GM23338 (cell line): ENCODE results near the gene COMMD2. TPM values are rescaled to one million over a fixed set of nuclear protein-coding genes. Genes with fewer than 3 reads are reported as not detected.

Source experiments
- ATAC-seq: fragments of 200-7000 bp; cut with Tn5 transposase; 3 replicates; pipeline ENCODE4 v1.9.1; 2020
- DNase-seq: peaks from one replicate; pipeline ENCODE4 v3.0.0-alpha.2; 2015; ENCODE audit warnings: low spot score
- H2AFZ ChIP-seq: fragments of 200-600 bp; sonication (generic); 2 replicates; pipeline ENCODE4 v1.8.0; 2016; ENCODE audit warnings: antibody characterized with exemption, mild to moderate bottlenecking, moderate library complexity
- H3F3A ChIP-seq: fragments of 200-600 bp; sonication (generic); replicated peaks from 2 replicates; pipeline ENCODE4 v1.8.0; 2017; ENCODE audit warnings: antibody characterized with exemption, mixed run types, low read depth
- H3K27ac ChIP-seq: fragments of 200-600 bp; sonication (generic); 2 replicates; pipeline ENCODE4 v1.6.1; 2016; ENCODE audit warnings: low read depth
- H3K27me3 ChIP-seq: fragments of 200-600 bp; sonication (generic); 2 replicates; pipeline ENCODE4 v1.8.0; 2016; ENCODE audit warnings: mild to moderate bottlenecking, mixed run types, moderate library complexity; ENCODE audit not compliant: insufficient read depth
- H3K36me3 ChIP-seq: fragments of 200-600 bp; sonication (generic); 2 replicates; pipeline ENCODE4 v1.8.0; 2016; ENCODE audit warnings: mild to moderate bottlenecking; ENCODE audit not compliant: insufficient read depth
- H3K4me1 ChIP-seq: fragments of 200-600 bp; sonication (generic); 2 replicates; pipeline ENCODE4 v1.8.0; 2016; ENCODE audit warnings: mild to moderate bottlenecking, moderate library complexity; ENCODE audit not compliant: insufficient read depth
- H3K4me2 ChIP-seq: fragments of 200-600 bp; sonication (generic); 2 replicates; pipeline ENCODE4 v1.7.1; 2017; ENCODE audit warnings: mixed run types
- H3K4me3 ChIP-seq: fragments of 200-600 bp; sonication (generic); 2 replicates; pipeline ENCODE4 v1.6.1; 2016; ENCODE audit warnings: mixed run types
- H3K79me2 ChIP-seq: fragments of 200-600 bp; sonication (generic); replicated peaks from 2 replicates; pipeline ENCODE4 v1.8.0; 2017; ENCODE audit warnings: mild to moderate bottlenecking; ENCODE audit not compliant: insufficient read depth
- H3K9me2 ChIP-seq: fragments of 200-600 bp; sonication (generic); 2 replicates; pipeline ENCODE4 v1.8.0; 2017; ENCODE audit not compliant: insufficient read depth
- H4K20me1 ChIP-seq: fragments of 200-600 bp; sonication (generic); replicated peaks from 2 replicates; pipeline ENCODE4 v1.8.0; 2017; ENCODE audit warnings: mild to moderate bottlenecking; ENCODE audit not compliant: insufficient read depth
- H3K27ac Mint-ChIP-seq: 2 replicates; pipeline ENCODE4 v1.8.0; 2020; ENCODE audit warnings: inconsistent platforms, mild to moderate bottlenecking, moderate library complexity, mixed read lengths
- H3K27me3 Mint-ChIP-seq: 3 replicates; pipeline ENCODE4 v1.8.0; 2022; ENCODE audit warnings: low read depth, mild to moderate bottlenecking, moderate library complexity, mixed read lengths, inconsistent platforms; ENCODE audit not compliant: insufficient read depth, poor library complexity
- H3K36me3 Mint-ChIP-seq: 3 replicates; pipeline ENCODE4 v1.8.0; 2021; ENCODE audit warnings: low read depth, mild to moderate bottlenecking, inconsistent platforms, moderate library complexity, mixed read lengths
- H3K4me1 Mint-ChIP-seq: 3 replicates; pipeline ENCODE4 v1.8.0; 2020; ENCODE audit warnings: mild to moderate bottlenecking, inconsistent platforms, mixed read lengths
- H3K4me3 Mint-ChIP-seq: 3 replicates; pipeline ENCODE4 v1.8.0; 2021; ENCODE audit warnings: moderate library complexity, mild to moderate bottlenecking, inconsistent platforms, mixed read lengths
- H3K9me3 Mint-ChIP-seq: 3 replicates; pipeline ENCODE4 v1.8.0; 2020; ENCODE audit warnings: moderate library complexity, mild to moderate bottlenecking, inconsistent platforms, mixed read lengths
- CREB1 ChIP-seq: fragments of 250-450 bp; sonication (Bioruptor Pico); IDR thresholded peaks from 2 replicates; pipeline ENCODE4 v1.5.0; 2020; ENCODE audit warnings: low read depth, mild to moderate bottlenecking, moderate library complexity
- ETS1 ChIP-seq: IDR thresholded peaks from 2 replicates; pipeline ENCODE4 v1.6.1; 2016; ENCODE audit warnings: antibody characterized with exemption
- EZH2 ChIP-seq: fragments of 200-600 bp; sonication (generic); IDR thresholded peaks from one replicate; pipeline ENCODE4 v1.8.0; 2017; ENCODE audit warnings: antibody characterized with exemption, mild to moderate bottlenecking, low read depth; ENCODE audit not compliant: unreplicated experiment
- NANOG ChIP-seq: IDR thresholded peaks from 2 replicates; pipeline ENCODE4 v1.6.1; 2016; ENCODE audit warnings: antibody characterized with exemption, borderline replicate concordance
- ZNF114 ChIP-seq: fragments of 250-450 bp; sonication (Bioruptor Pico); IDR thresholded peaks from 2 replicates; pipeline ENCODE4 v1.5.0; 2020; ENCODE audit warnings: mild to moderate bottlenecking, moderate library complexity
- ZNF331 ChIP-seq: fragments of 250-450 bp; sonication (Bioruptor Pico); IDR thresholded peaks from 2 replicates; pipeline ENCODE4 v1.5.0; 2020; ENCODE audit warnings: low read depth, mild to moderate bottlenecking, moderate library complexity
- polyA plus RNA-seq: library from polyadenylated mRNA; unstranded; fragments of >200 nt; fragmentation: Nextera tagmentation; extraction: Ambion mirVana; gene quantifications from 2 replicates; pipeline ENCODE4 v1.2.1, GENCODE V29; 2016
- total RNA-seq: library from RNA; depleted of rRNA; stranded (reverse); fragments of >200 nt; shearing (Covaris generic); gene quantifications from 2 replicates; pipeline ENCODE4 v1.2.3, GENCODE V29; 2014
- TF ChIP-seq, protein P1 (sequence below): fragments of 250-450 bp; sonication (Bioruptor Pico); IDR thresholded peaks from 2 replicates; pipeline ENCODE4 v1.5.0; 2020; ENCODE audit warnings: mild to moderate bottlenecking, moderate library complexity

Gene COMMD2
- total and polyA plus RNA-seq, 2 experiments from 2014 or later: 55.5 to 61.1 TPM

- H3K27ac ChIP-seq: no peak overlapping the region
- no peak for DNase-seq
- no peak for TF ChIP-seq ZNF114 (CRISPR knock-in tag)
- no peak for TF ChIP-seq CREB1 (CRISPR knock-in tag)
- TF ChIP-seq ETS1: no peak
- TF ChIP-seq, protein P1, sequence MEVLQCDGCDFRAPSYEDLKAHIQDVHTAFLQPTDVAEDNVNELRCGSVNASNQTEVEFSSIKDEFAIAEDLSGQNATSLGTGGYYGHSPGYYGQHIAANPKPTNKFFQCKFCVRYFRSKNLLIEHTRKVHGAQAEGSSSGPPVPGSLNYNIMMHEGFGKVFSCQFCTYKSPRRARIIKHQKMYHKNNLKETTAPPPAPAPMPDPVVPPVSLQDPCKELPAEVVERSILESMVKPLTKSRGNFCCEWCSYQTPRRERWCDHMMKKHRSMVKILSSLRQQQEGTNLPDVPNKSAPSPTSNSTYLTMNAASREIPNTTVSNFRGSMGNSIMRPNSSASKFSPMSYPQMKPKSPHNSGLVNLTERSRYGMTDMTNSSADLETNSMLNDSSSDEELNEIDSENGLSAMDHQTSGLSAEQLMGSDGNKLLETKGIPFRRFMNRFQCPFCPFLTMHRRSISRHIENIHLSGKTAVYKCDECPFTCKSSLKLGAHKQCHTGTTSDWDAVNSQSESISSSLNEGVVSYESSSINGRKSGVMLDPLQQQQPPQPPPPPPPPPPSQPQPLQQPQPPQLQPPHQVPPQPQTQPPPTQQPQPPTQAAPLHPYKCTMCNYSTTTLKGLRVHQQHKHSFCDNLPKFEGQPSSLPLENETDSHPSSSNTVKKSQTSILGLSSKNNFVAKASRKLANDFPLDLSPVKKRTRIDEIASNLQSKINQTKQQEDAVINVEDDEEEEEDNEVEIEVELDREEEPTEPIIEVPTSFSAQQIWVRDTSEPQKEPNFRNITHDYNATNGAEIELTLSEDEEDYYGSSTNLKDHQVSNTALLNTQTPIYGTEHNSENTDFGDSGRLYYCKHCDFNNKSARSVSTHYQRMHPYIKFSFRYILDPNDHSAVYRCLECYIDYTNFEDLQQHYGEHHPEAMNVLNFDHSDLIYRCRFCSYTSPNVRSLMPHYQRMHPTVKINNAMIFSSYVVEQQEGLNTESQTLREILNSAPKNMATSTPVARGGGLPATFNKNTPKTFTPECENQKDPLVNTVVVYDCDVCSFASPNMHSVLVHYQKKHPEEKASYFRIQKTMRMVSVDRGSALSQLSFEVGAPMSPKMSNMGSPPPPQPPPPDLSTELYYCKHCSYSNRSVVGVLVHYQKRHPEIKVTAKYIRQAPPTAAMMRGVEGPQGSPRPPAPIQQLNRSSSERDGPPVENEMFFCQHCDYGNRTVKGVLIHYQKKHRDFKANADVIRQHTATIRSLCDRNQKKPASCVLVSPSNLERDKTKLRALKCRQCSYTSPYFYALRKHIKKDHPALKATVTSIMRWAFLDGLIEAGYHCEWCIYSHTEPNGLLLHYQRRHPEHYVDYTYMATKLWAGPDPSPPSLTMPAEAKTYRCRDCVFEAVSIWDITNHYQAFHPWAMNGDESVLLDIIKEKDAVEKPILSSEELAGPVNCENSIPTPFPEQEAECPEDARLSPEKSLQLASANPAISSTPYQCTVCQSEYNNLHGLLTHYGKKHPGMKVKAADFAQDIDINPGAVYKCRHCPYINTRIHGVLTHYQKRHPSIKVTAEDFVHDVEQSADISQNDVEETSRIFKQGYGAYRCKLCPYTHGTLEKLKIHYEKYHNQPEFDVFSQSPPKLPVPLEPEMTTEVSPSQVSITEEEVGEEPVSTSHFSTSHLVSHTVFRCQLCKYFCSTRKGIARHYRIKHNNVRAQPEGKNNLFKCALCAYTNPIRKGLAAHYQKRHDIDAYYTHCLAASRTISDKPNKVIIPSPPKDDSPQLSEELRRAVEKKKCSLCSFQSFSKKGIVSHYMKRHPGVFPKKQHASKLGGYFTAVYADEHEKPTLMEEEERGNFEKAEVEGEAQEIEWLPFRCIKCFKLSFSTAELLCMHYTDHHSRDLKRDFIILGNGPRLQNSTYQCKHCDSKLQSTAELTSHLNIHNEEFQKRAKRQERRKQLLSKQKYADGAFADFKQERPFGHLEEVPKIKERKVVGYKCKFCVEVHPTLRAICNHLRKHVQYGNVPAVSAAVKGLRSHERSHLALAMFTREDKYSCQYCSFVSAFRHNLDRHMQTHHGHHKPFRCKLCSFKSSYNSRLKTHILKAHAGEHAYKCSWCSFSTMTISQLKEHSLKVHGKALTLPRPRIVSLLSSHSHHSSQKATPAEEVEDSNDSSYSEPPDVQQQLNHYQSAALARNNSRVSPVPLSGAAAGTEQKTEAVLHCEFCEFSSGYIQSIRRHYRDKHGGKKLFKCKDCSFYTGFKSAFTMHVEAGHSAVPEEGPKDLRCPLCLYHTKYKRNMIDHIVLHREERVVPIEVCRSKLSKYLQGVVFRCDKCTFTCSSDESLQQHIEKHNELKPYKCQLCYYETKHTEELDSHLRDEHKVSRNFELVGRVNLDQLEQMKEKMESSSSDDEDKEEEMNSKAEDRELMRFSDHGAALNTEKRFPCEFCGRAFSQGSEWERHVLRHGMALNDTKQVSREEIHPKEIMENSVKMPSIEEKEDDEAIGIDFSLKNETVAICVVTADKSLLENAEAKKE: no peak
- TF ChIP-seq NANOG: no peak
- TF ChIP-seq EZH2: no peak
- TF ChIP-seq ZNF331 (CRISPR knock-in tag): no peak
- no peak for ATAC-seq
- no peak overlapping the region for H3K4me3 ChIP-seq
- no peaks in the 10 kb centered on the region for H4K20me1 ChIP-seq
- no peaks in the 10 kb centered on the region for H3K79me2 ChIP-seq
- no peak overlapping the region for H3K4me2 ChIP-seq
- H2AFZ ChIP-seq: no peak overlapping the region
- H3K4me1 ChIP-seq: no peaks in the 10 kb centered on the region
- Mint-ChIP-seq H3K27me3 (peaks cover 1% of the 10 kb centered on the region), H3K27ac (no peak overlapping the region), H3K4me3 (no peak overlapping the region), H3K36me3 (peaks cover 14% of the 10 kb centered on the region), H3K9me3 (no peaks in the 10 kb centered on the region), H3K4me1 (no peaks in the 10 kb centered on the region)
- no peaks in the 10 kb centered on the region for H3K9me2 ChIP-seq
- no peaks in the 10 kb centered on the region for H3K36me3 ChIP-seq
- H3F3A ChIP-seq: no peaks in the 10 kb centered on the region
- no peaks in the 10 kb centered on the region for H3K27me3 ChIP-seq
Observed at GRCh38 chr3:149739396-149739795, 12.9 kb downstream of the COMMD2 start.
